ENCODE measurements around the gene GRIK4.

- TF ChIP-seq, protein P1, sequence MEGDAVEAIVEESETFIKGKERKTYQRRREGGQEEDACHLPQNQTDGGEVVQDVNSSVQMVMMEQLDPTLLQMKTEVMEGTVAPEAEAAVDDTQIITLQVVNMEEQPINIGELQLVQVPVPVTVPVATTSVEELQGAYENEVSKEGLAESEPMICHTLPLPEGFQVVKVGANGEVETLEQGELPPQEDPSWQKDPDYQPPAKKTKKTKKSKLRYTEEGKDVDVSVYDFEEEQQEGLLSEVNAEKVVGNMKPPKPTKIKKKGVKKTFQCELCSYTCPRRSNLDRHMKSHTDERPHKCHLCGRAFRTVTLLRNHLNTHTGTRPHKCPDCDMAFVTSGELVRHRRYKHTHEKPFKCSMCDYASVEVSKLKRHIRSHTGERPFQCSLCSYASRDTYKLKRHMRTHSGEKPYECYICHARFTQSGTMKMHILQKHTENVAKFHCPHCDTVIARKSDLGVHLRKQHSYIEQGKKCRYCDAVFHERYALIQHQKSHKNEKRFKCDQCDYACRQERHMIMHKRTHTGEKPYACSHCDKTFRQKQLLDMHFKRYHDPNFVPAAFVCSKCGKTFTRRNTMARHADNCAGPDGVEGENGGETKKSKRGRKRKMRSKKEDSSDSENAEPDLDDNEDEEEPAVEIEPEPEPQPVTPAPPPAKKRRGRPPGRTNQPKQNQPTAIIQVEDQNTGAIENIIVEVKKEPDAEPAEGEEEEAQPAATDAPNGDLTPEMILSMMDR (IDR thresholded peaks at IDR 0.05; ENCODE audit: low read depth, low read length, missing input control), result no peak
- TF ChIP-seq, protein P2, sequence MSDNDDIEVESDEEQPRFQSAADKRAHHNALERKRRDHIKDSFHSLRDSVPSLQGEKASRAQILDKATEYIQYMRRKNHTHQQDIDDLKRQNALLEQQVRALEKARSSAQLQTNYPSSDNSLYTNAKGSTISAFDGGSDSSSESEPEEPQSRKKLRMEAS (IDR thresholded peaks at IDR 0.05), result no peak
- TF ChIP-seq HNF4G (IDR thresholded peaks at IDR 0.05) (no peak), ZBTB33 (IDR thresholded peaks at IDR 0.05) (no peak), RAD21 (IDR thresholded peaks at IDR 0.05) (no peak), RXRA (IDR thresholded peaks at IDR 0.05) (no peak), FOXA1 (IDR thresholded peaks at IDR 0.05) (no peak), JUND (IDR thresholded peaks at IDR 0.05) (no peak), TAF1 (conservative IDR thresholded peaks at IDR 0.05) (no peak), YY1 (IDR thresholded peaks at IDR 0.05) (no peak), GABPA (IDR thresholded peaks at IDR 0.05 in 1 of 2, conservative IDR thresholded peaks at IDR 0.05 in 1 of 2) (no peak)
- TF ChIP-seq, protein P3, sequence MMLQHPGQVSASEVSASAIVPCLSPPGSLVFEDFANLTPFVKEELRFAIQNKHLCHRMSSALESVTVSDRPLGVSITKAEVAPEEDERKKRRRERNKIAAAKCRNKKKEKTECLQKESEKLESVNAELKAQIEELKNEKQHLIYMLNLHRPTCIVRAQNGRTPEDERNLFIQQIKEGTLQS (IDR thresholded peaks at IDR 0.05), result no peak
Measured at GRCh38 chr11:120714438-120714837, 202.9 kb downstream of the GRIK4 start.

Data from liver (tissue), 3 donors.